NCI-H1436 treated with DMSO at 0.1 percent for 48 hours (cell line): ENCODE measurements around the gene NAP1L1.

Experiments
- DNase-seq: peaks from one replicate; lab custom pipeline; 2025; lab: John Stamatoyannopoulos, UW

The NAP1L1 gene

DNA sequence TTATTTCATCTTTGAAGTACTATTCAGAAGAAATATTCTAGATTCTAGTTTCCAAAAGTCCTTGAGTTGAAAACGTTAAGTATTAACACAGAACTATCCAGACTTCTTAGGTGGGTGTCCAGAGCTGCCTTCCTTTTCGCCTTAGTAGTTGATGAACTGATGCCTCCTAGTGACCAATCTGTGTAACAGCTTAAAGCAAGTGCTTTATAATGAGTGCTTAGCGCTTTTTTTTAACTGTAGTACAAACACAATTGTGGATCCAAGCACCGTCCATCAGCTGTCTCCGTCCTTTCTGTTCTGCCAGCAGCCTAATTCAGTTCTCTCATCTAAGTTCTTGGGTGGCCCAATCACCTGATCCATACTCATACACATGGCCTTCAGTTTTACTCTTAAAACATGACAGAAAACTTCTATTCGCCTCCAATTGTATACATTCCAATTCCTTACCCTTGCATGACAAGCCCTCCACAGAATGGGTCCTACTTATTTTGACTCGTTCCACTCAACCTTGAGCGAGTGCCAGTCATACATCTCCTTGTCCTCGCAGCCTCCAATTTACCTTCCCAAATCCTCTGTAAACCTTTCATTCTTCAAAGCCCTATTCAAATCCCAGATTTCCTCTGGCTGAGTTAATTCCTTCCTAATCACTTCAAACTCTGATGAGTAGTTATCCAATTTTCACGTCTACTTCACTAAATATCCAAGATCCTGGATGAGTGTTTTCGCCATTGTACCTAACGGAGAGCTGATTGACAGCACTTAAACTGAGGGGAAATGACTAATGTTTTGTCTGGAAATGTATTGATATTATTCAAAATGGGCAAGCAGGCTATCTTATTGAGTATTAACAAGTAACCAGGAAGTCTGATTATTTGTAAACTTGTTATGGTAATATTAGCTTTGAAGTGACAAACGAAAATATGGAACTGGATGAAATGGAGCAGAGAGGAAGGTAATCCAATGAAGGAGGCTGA, 47.1 kb downstream of the NAP1L1 start:
- DNase-seq: peak; percentile 33

DNA sequence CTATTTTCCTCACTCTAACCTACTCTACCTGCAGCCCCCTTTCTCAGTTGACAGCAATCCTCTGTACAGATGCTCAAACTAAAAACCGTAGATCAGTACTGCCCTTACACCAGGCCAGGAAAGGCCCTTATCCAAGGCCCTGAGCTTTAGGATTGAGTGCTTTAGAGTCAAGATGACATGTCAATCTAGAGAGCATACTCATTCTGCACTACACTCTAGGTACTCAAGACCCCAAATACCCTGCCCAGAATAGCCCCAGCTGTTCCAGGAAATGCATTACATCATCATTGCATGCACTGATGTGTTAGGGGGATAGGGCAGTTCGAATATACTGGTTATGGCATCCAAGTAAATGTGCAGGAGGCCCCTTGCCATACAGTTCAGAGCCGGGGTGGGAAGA, 49.4 kb downstream of the NAP1L1 start:
- DNase-seq: no peak

DNA sequence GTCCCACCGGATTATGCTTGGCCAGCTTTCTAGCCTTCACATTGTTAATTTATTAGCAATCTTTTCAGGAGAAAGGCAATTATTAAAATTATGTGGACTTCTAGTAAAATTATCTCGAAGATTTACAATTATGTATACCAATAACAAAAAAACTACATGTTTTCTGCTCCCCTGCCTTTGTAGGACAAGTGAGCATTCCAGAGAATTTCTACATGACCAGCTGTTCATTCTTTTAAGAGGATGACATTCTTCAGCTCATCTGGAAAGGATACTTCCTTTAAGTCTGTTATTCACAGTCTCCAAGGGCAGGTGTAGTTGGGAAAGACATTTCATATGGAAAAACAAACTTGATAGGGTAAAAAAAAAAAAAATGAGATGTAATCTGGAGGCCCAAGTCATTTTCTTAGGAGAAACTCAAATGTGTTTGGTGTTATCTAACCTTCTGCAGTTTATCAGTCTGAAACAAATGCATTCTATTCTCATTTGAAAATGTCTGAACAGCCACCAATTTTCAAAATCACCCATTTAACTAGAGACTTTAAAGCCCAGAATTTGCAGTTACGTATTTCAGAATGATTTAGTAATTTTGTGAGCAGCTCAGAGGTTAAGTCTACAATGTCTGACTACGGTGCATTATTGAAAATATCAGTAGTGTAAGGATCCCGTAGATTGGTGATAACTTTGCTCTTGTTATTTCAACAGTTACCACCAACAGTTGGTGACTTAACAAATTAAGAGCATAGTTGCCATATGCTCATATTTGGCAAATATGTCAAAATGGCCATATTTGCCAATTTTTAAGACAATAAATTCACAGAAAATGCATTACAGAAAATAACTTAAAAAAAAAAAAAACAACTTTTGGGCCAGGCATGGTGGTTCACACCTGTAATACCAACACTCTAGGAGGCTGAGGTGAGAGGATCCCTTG, 51.1 kb downstream of the NAP1L1 start:
- DNase-seq: no peak

- DNase-seq: no peak
Observed at GRCh38 chr12:76032043-76032981, 52.2 kb downstream of the NAP1L1 start.

- DNase-seq: peak; percentile 29
Observed at GRCh38 chr12:76031414-76032042, 53.0 kb downstream of the NAP1L1 start, which contains the start of gene PHLDA1. Gene PHLDA1, minus strand, starts transcription at chr12:76031776.

- DNase-seq: no peak
Observed at GRCh38 chr12:76031081-76031413, 53.4 kb downstream of the NAP1L1 start.

GRCh38 chr12:76030341-76031080, 54.0 kb downstream of the NAP1L1 start:
- no peak for DNase-seq

GRCh38 chr12:76029982-76030340, 54.5 kb downstream of the NAP1L1 start:
- DNase-seq: no peak

- no peak for DNase-seq
Observed at GRCh38 chr12:76028571-76029277, 55.8 kb downstream of the NAP1L1 start.

- DNase-seq: no peak
Observed at GRCh38 chr12:76026643-76027063, 57.8 kb downstream of the NAP1L1 start.

- DNase-seq: no peak
Observed at GRCh38 chr12:76025601-76026575, 58.6 kb downstream of the NAP1L1 start.

DNA sequence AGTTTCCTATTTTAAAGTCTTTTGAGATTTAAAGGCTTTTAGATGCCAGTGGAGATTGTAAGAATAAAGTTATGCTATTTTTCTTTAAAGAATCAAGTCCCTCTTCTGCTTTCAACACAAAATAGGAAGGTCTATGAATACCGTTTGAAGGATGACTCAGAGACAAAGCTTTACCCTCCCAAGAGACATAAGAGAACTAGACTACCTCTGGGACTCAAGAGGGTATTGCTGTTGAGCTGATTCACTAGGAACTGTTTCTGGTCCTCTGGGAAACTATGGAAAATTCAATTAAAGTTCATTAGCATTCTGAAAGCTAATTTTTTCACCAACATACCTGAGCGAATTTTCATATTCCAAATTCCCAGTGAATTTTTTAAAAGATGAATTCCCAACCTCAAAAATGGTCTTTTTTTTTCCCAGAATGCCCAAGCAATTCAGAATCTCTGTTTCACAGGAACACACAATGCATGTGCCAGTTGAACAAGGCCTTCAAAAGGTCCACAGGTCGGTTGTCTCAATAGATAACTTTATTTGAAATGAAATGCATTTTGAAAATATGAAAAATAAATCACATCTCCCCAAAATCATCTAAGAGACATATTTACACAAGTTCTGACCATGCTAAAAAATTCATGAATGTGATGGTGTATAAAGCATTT, 59.4 kb downstream of the NAP1L1 start:
- no peak for DNase-seq

- no peak for DNase-seq
Observed at GRCh38 chr12:76024102-76024781, 60.2 kb downstream of the NAP1L1 start.

DNA sequence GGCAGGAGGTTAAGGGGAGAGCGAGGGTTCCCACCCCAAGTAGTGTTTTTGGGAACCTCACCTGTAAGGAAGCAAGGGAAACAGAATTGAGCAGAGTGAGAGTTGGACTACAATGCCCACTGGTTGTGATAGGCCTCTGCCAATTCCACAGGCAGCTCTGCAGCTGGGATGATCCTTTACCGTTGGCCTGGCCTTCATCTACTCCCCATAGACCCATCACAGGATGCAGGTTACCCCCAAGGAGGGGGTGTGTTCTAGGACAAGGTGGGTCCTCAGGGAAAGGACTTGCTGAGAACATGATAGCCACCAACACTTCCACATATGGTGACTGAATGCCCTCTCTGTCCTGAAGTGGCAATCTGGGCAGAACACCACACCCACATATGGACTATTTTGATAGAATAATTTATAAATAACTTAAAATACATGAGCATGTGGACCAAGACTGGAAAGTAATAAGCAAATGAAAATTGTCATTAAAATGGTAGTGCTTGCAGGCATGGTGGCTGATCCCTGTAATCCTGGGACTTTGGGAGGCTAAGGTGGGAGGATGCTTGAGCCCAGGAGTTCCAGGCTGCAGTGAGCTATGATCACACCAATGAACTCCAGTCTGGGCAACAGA, 61.3 kb downstream of the NAP1L1 start:
- no peak for DNase-seq

DNA sequence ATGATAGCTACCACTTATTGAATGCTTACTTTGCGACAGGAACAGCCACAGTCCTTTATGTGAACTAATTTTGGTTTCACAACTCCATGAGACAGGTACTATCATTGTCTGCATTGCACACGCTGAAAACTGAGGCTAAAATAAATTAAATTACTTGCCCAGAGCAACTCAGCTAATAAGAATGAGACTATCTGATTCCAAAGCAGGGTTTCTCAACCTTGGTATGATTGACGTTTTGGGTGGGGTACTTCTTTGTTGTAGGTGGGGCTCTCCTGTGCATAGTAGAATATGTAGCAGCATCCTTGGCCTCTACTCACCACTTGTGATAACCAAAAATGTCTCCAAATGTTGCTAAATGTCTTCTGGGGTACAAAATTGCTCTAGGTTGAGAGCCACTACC, 62.0 kb downstream of the NAP1L1 start:
- no peak for DNase-seq

DNA sequence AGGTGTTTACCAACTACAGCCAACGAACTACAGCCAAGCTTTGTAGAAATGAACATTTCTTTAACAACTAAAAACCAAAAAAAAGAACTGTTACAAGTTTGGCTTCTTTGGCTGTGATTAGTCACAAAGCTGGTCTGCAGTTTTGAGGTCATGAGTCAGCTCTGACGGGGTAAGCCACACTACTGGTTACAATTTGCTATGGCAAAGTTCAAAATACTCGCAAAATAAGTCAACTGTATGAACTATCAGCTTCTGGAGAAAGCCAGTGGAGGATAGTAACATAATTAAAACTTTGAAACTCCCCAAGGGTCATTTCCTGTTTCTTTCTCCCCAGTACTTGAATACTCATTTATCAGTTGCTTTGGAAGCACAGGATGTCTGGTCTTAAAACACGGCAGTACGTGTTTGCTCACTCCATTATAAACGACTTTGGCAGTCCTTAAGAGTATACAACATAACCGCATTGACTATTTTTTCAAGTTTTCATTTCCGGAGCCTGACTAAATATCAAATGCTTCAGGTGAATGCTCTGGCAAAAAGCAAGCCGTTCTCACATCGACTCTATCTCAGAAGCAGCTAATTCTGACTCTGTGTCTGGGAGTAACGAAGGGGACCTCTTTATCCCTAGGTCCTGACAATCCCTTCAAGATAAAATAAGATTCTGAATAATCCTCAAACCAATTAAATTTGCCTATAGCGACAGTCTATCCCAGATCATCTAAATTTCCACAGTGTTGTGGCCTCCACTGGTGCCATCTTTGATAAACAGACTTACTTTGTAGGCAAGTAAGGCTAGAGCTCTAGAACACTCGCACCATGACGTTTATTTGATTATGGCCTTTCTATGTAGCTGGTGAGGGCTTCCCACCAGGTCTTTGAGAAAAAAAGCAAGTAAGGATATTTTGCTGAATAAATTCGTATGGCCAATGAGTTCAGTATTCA, 63.5 kb downstream of the NAP1L1 start:
- no peak for DNase-seq
